Hematopoietic multipotent progenitor cell treated with erythropoietin and hydrocortisone succinate and interleukin-3 and kit ligand, for 15 days (in vitro differentiated cells): ENCODE data around the gene ADGRL3.
"Not testable (repeated sequence)": the region's sequence is repeated elsewhere in the genome, so short reads cannot be mapped to it uniquely, and the experiment has no call there.

Experiments used
- DNase-seq: peaks from one replicate; pipeline ENCODE4 v3.0.0-alpha.2; 2015; ENCODE audit warnings: low spot score

The ADGRL3 gene

GRCh38 chr4:61493470-61493869, 293.3 kb downstream of the ADGRL3 start:
- no peak for DNase-seq

- DNase-seq: no peak
These were observed 300.8 kb downstream of the ADGRL3 start for GRCh38 chr4:61500883-61501282.

- no peak for DNase-seq
These were observed 301.7 kb downstream of the ADGRL3 start for GRCh38 chr4:61501812-61502211.

- DNase-seq: no peak
These were observed 305.9 kb downstream of the ADGRL3 start for GRCh38 chr4:61505773-61506685.

GRCh38 chr4:61507091-61507490, 307.0 kb downstream of the ADGRL3 start:
- no peak for DNase-seq

- DNase-seq: not testable (repeated sequence)
These were observed 309.7 kb downstream of the ADGRL3 start for GRCh38 chr4:61509721-61510241.

- no peak for DNase-seq
These were observed 311.8 kb downstream of the ADGRL3 start for GRCh38 chr4:61511716-61512488.

GRCh38 chr4:61514991-61515390, 314.9 kb downstream of the ADGRL3 start:
- no peak for DNase-seq

GRCh38 chr4:61517144-61517543, 317.0 kb downstream of the ADGRL3 start:
- no peak for DNase-seq

GRCh38 chr4:61520166-61520565, 320.0 kb downstream of the ADGRL3 start:
- no peak for DNase-seq

GRCh38 chr4:61520681-61521160, 320.6 kb downstream of the ADGRL3 start:
- DNase-seq: no peak

- DNase-seq: no peak
These were observed 321.3 kb downstream of the ADGRL3 start for GRCh38 chr4:61521451-61521850.

GRCh38 chr4:61522312-61522711, 322.2 kb downstream of the ADGRL3 start:
- no peak for DNase-seq

- no peak for DNase-seq
These were observed 327.8 kb downstream of the ADGRL3 start for GRCh38 chr4:61527888-61528287.

GRCh38 chr4:61528595-61528994, 328.5 kb downstream of the ADGRL3 start:
- DNase-seq: no peak

- no peak for DNase-seq
These were observed 331.1 kb downstream of the ADGRL3 start for GRCh38 chr4:61531188-61531587.

- no peak for DNase-seq
These were observed 332.3 kb downstream of the ADGRL3 start for GRCh38 chr4:61532336-61533000.

GRCh38 chr4:61533140-61533539, 333.0 kb downstream of the ADGRL3 start:
- no peak for DNase-seq

- DNase-seq: no peak
These were observed 340.8 kb downstream of the ADGRL3 start for GRCh38 chr4:61540944-61541343.

GRCh38 chr4:61541459-61541858, 341.3 kb downstream of the ADGRL3 start:
- DNase-seq: no peak

GRCh38 chr4:61543976-61544375, 343.9 kb downstream of the ADGRL3 start:
- DNase-seq: no peak

- DNase-seq: no peak
These were observed 345.9 kb downstream of the ADGRL3 start for GRCh38 chr4:61545902-61546480.
